ENCODE measurements around the gene GPI.
"Not testable (repeated sequence)": the region's sequence is repeated elsewhere in the genome, so short reads cannot be mapped to it uniquely, and the experiment has no call there.

GPI gene

GRCh38 chr19:34368338-34368737 is 3.3 kb downstream of the GPI start:
- no peak for DNase-seq

- not testable (repeated sequence) for DNase-seq
Measured at GRCh38 chr19:34369166-34369565, 4.2 kb downstream of the GPI start.

GRCh38 chr19:34370117-34370516 is 5.1 kb downstream of the GPI start:
- no peak for DNase-seq

GRCh38 chr19:34370983-34371382 is 6.0 kb downstream of the GPI start:
- no peak for DNase-seq

- DNase-seq: no peak
Measured at GRCh38 chr19:34373601-34374288, 8.7 kb downstream of the GPI start.

GRCh38 chr19:34375598-34375997 is 10.6 kb downstream of the GPI start:
- no peak for DNase-seq

GRCh38 chr19:34380639-34381241 is 15.7 kb downstream of the GPI start:
- no peak for DNase-seq

- DNase-seq: no peak
Measured at GRCh38 chr19:34381399-34382251, 16.6 kb downstream of the GPI start.

- DNase-seq: no peak
Measured at GRCh38 chr19:34382471-34382870, 17.5 kb downstream of the GPI start.

- no peak for DNase-seq
Measured at GRCh38 chr19:34383599-34383998, 18.6 kb downstream of the GPI start.

GRCh38 chr19:34386645-34387445 is 21.8 kb downstream of the GPI start:
- DNase-seq: no peak

GRCh38 chr19:34387446-34387810 is 22.4 kb downstream of the GPI start:
- DNase-seq: no peak

GRCh38 chr19:34388745-34389144 is 23.7 kb downstream of the GPI start:
- DNase-seq: not testable (repeated sequence)

- DNase-seq: no peak
Measured at GRCh38 chr19:34391813-34392212, 26.8 kb downstream of the GPI start.

GRCh38 chr19:34393031-34393430 is 28.0 kb downstream of the GPI start:
- no peak for DNase-seq

- DNase-seq: no peak
Measured at GRCh38 chr19:34393629-34394028, 28.6 kb downstream of the GPI start.

- no peak for DNase-seq
Measured at GRCh38 chr19:34397853-34398252, 32.9 kb downstream of the GPI start.

- DNase-seq: no peak
Measured at GRCh38 chr19:34399886-34400285, 34.9 kb downstream of the GPI start.

- DNase-seq: not testable (repeated sequence)
Measured at GRCh38 chr19:34400844-34401243, 35.8 kb downstream of the GPI start.

- no peak for DNase-seq
Measured at GRCh38 chr19:34402074-34402600, 37.1 kb downstream of the GPI start.

GRCh38 chr19:34403784-34404108 is 38.8 kb downstream of the GPI start:
- DNase-seq: no peak

GRCh38 chr19:34404109-34404909 is 39.3 kb downstream of the GPI start, which contains the start of gene PDCD2L:
TSS of gene PDCD2L (plus strand) at chr19:34404399. CDS start at chr19:34404431, 32 bp downstream.
- peak; percentile 77 for DNase-seq
